NCI-H1092 (cell line): Measurements from ENCODE around the gene SPATA13.
A peak's percentile ranks its signal among the peaks of the same experiment; 100 is the strongest.

Source experiments
- DNase-seq: peaks from one replicate; lab custom pipeline; 2025; lab: John Stamatoyannopoulos, UW

The SPATA13 gene

GRCh38 chr13:24223341-24224231 is 63.1 kb downstream of the SPATA13 start:
- no peak for DNase-seq

GRCh38 chr13:24224232-24224680 is 63.7 kb downstream of the SPATA13 start:
- DNase-seq, result no peak

- no peak for DNase-seq
Measured at GRCh38 chr13:24225062-24225461, 64.5 kb downstream of the SPATA13 start.

- DNase-seq, result no peak
Measured at GRCh38 chr13:24225930-24226329, 65.4 kb downstream of the SPATA13 start.

- no peak for DNase-seq
Measured at GRCh38 chr13:24226762-24227161, 66.2 kb downstream of the SPATA13 start.

- DNase-seq, result peak; percentile 36
Measured at GRCh38 chr13:24228852-24229458, 68.4 kb downstream of the SPATA13 start.

GRCh38 chr13:24230428-24231072 is 70.0 kb downstream of the SPATA13 start:
- no peak for DNase-seq

GRCh38 chr13:24231377-24231776 is 70.9 kb downstream of the SPATA13 start:
- no peak for DNase-seq

GRCh38 chr13:24232037-24232436 is 71.5 kb downstream of the SPATA13 start:
- DNase-seq, result no peak

GRCh38 chr13:24232474-24232873 is 72.0 kb downstream of the SPATA13 start:
- DNase-seq, result no peak

- no peak for DNase-seq
Measured at GRCh38 chr13:24233351-24233901, 72.9 kb downstream of the SPATA13 start.

GRCh38 chr13:24234200-24234915 is 73.8 kb downstream of the SPATA13 start:
- no peak for DNase-seq

- DNase-seq, result no peak
Measured at GRCh38 chr13:24237356-24237755, 76.8 kb downstream of the SPATA13 start.

- no peak for DNase-seq
Measured at GRCh38 chr13:24241336-24241735, 80.8 kb downstream of the SPATA13 start.

GRCh38 chr13:24242100-24242499 is 81.6 kb downstream of the SPATA13 start:
- DNase-seq, result no peak

- no peak for DNase-seq
Measured at GRCh38 chr13:24243302-24243701, 82.8 kb downstream of the SPATA13 start.

GRCh38 chr13:24244802-24245201 is 84.3 kb downstream of the SPATA13 start:
- DNase-seq, result no peak

- no peak for DNase-seq
Measured at GRCh38 chr13:24247016-24247415, 86.5 kb downstream of the SPATA13 start.

GRCh38 chr13:24249624-24250023 is 89.1 kb downstream of the SPATA13 start:
- DNase-seq, result no peak

- no peak for DNase-seq
Measured at GRCh38 chr13:24250376-24251057, 90.0 kb downstream of the SPATA13 start.

- no peak for DNase-seq
Measured at GRCh38 chr13:24251525-24251924, 91.0 kb downstream of the SPATA13 start.
